CD4-positive, alpha-beta memory T cell (primary cell): ENCODE results near the gene CYTH1. TPM values are rescaled to one million over a fixed set of nuclear protein-coding genes. Genes with fewer than 3 reads are reported as not detected.

Experiments
- CTCF ChIA-PET: fragments of 350-600 bp; sonication (Branson Sonifier 250); formaldehyde crosslinking; loops from one replicate; lab custom pipeline; 2021; ENCODE audit warnings: inconsistent platforms; ENCODE audit not compliant: partially characterized antibody; lab: Charles Lee
- POLR2A ChIA-PET: fragments of 350-600 bp; sonication (Branson Sonifier 250); formaldehyde crosslinking; loops from one replicate; lab custom pipeline; 2021; ENCODE audit not compliant: partially characterized antibody; lab: Charles Lee
- DNase-seq, 5 donors: peaks; one replicate each; pipeline versions ENCODE4 v3.0.0 to v3.0.0-alpha.2; 2020 to 2022; ENCODE audit warnings: mixed read lengths in 1 of 5
- H3K27ac ChIP-seq: one replicate; pipeline ENCODE4 v1.7.0; 2013; ENCODE audit warnings: low read depth, low read length
- H3K27me3 ChIP-seq: 2 replicates; pipeline ENCODE4 v1.7.0; 2013; ENCODE audit warnings: mild to moderate bottlenecking, low read length, moderate library complexity; ENCODE audit not compliant: insufficient read depth
- H3K36me3 ChIP-seq: 2 replicates; pipeline ENCODE4 v1.7.0; 2013; ENCODE audit warnings: mild to moderate bottlenecking, low read length, moderate library complexity; ENCODE audit not compliant: insufficient read depth
- H3K4me1 ChIP-seq: 2 replicates; pipeline ENCODE4 v1.7.0; 2013; ENCODE audit warnings: mild to moderate bottlenecking, low read length, moderate library complexity; ENCODE audit not compliant: insufficient read depth
- H3K4me3 ChIP-seq, 2 donors: one replicate each; pipeline ENCODE4 v1.7.0; 2013; ENCODE audit warnings: low read length in 2 of 2, mild to moderate bottlenecking in 1 of 2
- H3K9me3 ChIP-seq, 2 donors: one replicate each; pipeline ENCODE4 v1.7.0; 2013; ENCODE audit warnings: low read length in 2 of 2, control low read depth in 1 of 2; ENCODE audit not compliant: control insufficient read depth in 1 of 2
- H3K27ac Mint-ChIP-seq, 7 donors: one replicate each; pipeline ENCODE4 v1.8.0; 2020 to 2021; ENCODE audit warnings: mixed read lengths in 7 of 7, mild to moderate bottlenecking in 6 of 7, inconsistent platforms in 3 of 7, moderate library complexity in 3 of 7
- H3K27me3 Mint-ChIP-seq, 2 donors: one replicate each; pipeline ENCODE4 v1.8.0; 2020 to 2021; ENCODE audit warnings: mixed read lengths in 2 of 2
- H3K36me3 Mint-ChIP-seq, 2 donors: one replicate each; pipeline ENCODE4 v1.8.0; 2020 to 2021; ENCODE audit warnings: mixed read lengths in 2 of 2, inconsistent platforms in 1 of 2, mild to moderate bottlenecking in 1 of 2
- H3K4me1 Mint-ChIP-seq, 4 donors: one replicate each; pipeline ENCODE4 v1.8.0; 2020 to 2021; ENCODE audit warnings: mixed read lengths in 4 of 4, mild to moderate bottlenecking in 1 of 4
- H3K4me3 Mint-ChIP-seq, 8 donors: one replicate each; pipeline ENCODE4 v1.8.0; 2020 to 2021; ENCODE audit warnings: mixed read lengths in 8 of 8, mild to moderate bottlenecking in 7 of 8, moderate library complexity in 6 of 8, inconsistent platforms in 3 of 8
- H3K9me3 Mint-ChIP-seq, 8 donors: one replicate each; pipeline ENCODE4 v1.8.0; 2020 to 2021; ENCODE audit warnings: mixed read lengths in 8 of 8, mild to moderate bottlenecking in 5 of 8, inconsistent platforms in 3 of 8, moderate library complexity in 1 of 8
- intact Hi-C: fragments of 100-400 bp; cut with micrococcal nuclease; formaldehyde crosslinking; loops from one replicate; pipeline ENCODE4 v1.15.1; 2023
- polyA plus RNA-seq, 2 donors: library from polyadenylated mRNA; unstranded; fragments of 300-500 nt; fragmentation: Illumina TruSeq; gene quantifications; one replicate each; pipeline ENCODE4 v1.2.3, GENCODE V29; 2021
- total RNA-seq, 2 experiments: library from RNA; stranded (reverse); gene quantifications; one replicate each; pipeline ENCODE4 v1.2.3, GENCODE V29; 2021

The CYTH1 gene
- total RNA-seq: 100 to 1,000 TPM; 380 to 390 TPM
- polyA plus RNA-seq: 100 to 1,000 TPM; 271 to 370 TPM

GRCh38 chr17:78781893-78782304 lies at the start of gene CYTH1:
TSS of gene CYTH1 (minus strand) at chr17:78782273. CDS start at chr17:78782223, 50 bp downstream.
- intact Hi-C loops: loop anchor here (1.0 to 2.0 kb wide), 4 partner anchors 17 to 59 kb away; partner anchors contain the start of gene USP36
- Histone ChIP-seq H3K36me3 (no peaks in the 10 kb centered on the region), H3K4me3 (peak within 1 kb of the TSS; percentile 63 to 91), H3K9me3 (no peaks in the 10 kb centered on the region), H3K4me1 (peaks cover 75% of the 10 kb centered on the region), H3K27ac (peak within 1 kb of the TSS; percentile 95), H3K27me3 (no peaks in the 10 kb centered on the region)
- Mint-ChIP-seq H3K4me3 (peak within 1 kb of the TSS; percentile 89 to 96 (median 94)), H3K9me3 (peaks cover 0 to 2% (median 0%) of the 10 kb centered on the region in 8 donors), H3K4me1 (peaks cover 25 to 70% (median 45%) of the 10 kb centered on the region in 4 donors), H3K36me3 (peaks cover 6 to 29% of the 10 kb centered on the region in 2 donors), H3K27me3 (no peaks in the 10 kb centered on the region), H3K27ac (peak within 1 kb of the TSS; percentile 93 to 99 (median 96))
- CTCF ChIA-PET: no interaction called here
- no peak for DNase-seq
- POLR2A ChIA-PET: interaction anchor here (0.9 to 21.6 kb wide), 14 partner anchors 8 to 66 kb away, joined by 3 to 961 read pairs (median 9); partner anchors contain the start of gene USP36

GRCh38 chr17:78829477-78829876 lies 47.4 kb upstream of the CYTH1 start:
- intact Hi-C loops: no loop called here
- ChIA-PET POLR2A (interaction anchor here (1.4 to 3.0 kb wide), 2 partner anchors 10 to 11 kb away, joined by 5 to 11 read pairs; partner anchors contain the start of gene USP36), CTCF (interaction anchor here (1.0 kb wide), 1 partner anchor 122 kb away, joined by 3 read pairs; no protein-coding TSS in a partner anchor)
- Mint-ChIP-seq H3K27ac (no peak overlapping the region), H3K9me3 (no peaks in the 10 kb centered on the region), H3K36me3 (peaks cover 75 to 90% of the 10 kb centered on the region in 2 donors), H3K4me1 (peaks cover 16 to 46% (median 30%) of the 10 kb centered on the region in 4 donors), H3K27me3 (no peaks in the 10 kb centered on the region), H3K4me3 (no peak overlapping the region)
- H3K9me3 ChIP-seq: no peaks in the 10 kb centered on the region
- H3K4me3 ChIP-seq: no peak overlapping the region
- no peaks in the 10 kb centered on the region for H3K27me3 ChIP-seq
- no peak for DNase-seq
- no peaks in the 10 kb centered on the region for H3K4me1 ChIP-seq
- H3K27ac ChIP-seq: no peak overlapping the region
- H3K36me3 ChIP-seq: peaks cover 77% of the 10 kb centered on the region

DNA sequence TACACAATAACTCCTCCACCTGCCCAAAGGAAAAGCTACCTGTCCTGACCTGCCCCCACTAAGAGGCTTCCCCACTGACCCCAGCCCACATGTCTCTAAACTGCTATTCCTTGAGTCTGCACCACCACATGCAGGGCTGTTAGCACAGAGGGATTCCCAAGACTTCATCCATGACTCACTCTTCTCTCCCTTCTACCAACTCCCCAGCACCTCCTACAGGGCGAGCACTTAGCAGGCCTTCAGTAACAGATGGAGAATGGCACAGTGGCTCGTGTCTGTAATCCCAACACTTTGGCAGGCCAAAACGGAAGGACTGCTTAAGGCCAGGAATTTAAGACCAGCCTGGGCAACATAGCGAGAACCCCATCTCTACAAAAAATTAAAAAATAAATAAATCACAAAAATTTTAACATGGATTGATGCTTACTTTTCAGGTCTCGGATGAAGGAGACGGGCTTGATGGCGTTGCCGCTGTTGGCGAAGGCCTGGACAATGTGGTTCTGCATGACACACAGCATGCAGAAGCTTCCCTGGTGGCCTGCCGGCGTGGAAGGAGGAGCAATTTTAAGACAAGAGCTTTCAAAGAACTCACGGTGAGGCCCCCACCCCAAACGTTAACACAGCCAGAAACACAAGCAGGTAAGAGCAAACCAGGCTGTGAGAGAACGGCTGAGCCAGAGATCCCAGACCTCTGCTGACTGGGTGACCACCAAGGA lies 46.6 kb upstream of the CYTH1 start:
- peaks cover 18 to 53% (median 34%) of the 10 kb centered on the region in 4 donors for H3K4me1 Mint-ChIP-seq
- peak overlapping the region in 1 of 8 donors; percentile 4 for H3K4me3 Mint-ChIP-seq
- no peaks in the 10 kb centered on the region for H3K9me3 Mint-ChIP-seq
- H3K36me3 ChIP-seq: peaks cover 78% of the 10 kb centered on the region
- no peak overlapping the region for H3K27ac ChIP-seq
- peak overlapping the region in 6 of 7 donors; percentile 8 to 85 (median 76) for H3K27ac Mint-ChIP-seq
- no peaks in the 10 kb centered on the region for H3K27me3 ChIP-seq
- H3K9me3 ChIP-seq: no peaks in the 10 kb centered on the region
- no peak overlapping the region for H3K4me3 ChIP-seq
- CTCF ChIA-PET: interaction anchor here (0.9 to 1.9 kb wide), 4 partner anchors 9 to 121 kb away, joined by 3 to 6 read pairs (median 3); no protein-coding TSS in a partner anchor
- H3K36me3 Mint-ChIP-seq: peaks cover 75 to 92% of the 10 kb centered on the region in 2 donors
- H3K27me3 Mint-ChIP-seq: no peaks in the 10 kb centered on the region
- POLR2A ChIA-PET: interaction anchor here (0.8 to 1.7 kb wide), 3 partner anchors 10 to 152 kb away, joined by 3 to 8 read pairs (median 5); partner anchors contain the start of gene LGALS3BP
- DNase-seq: peak in 1 of 5 donors; percentile 22
- no peaks in the 10 kb centered on the region for H3K4me1 ChIP-seq
- intact Hi-C loops: no loop called here

- no peak overlapping the region for H3K27ac ChIP-seq
- H3K27ac Mint-ChIP-seq: peak overlapping the region in 5 of 7 donors; percentile 2 to 53 (median 17)
- ChIA-PET POLR2A (interaction anchor here (1.6 to 1.7 kb wide), 2 partner anchors 8 to 37 kb away, joined by 3 to 8 read pairs; no protein-coding TSS in a partner anchor), CTCF (interaction anchor here (1.2 to 1.9 kb wide), 3 partner anchors 8 to 17 kb away, joined by 3 to 6 read pairs (median 3); no protein-coding TSS in a partner anchor)
- peak in 1 of 5 donors; percentile 7 for DNase-seq
- H3K27me3 Mint-ChIP-seq: no peaks in the 10 kb centered on the region
- no peaks in the 10 kb centered on the region for H3K9me3 ChIP-seq
- H3K4me1 Mint-ChIP-seq: peaks cover 18 to 60% (median 38%) of the 10 kb centered on the region in 4 donors
- no peak overlapping the region for H3K4me3 ChIP-seq
- H3K36me3 Mint-ChIP-seq: peaks cover 76 to 90% of the 10 kb centered on the region in 2 donors
- intact Hi-C loops: no loop called here
- H3K36me3 ChIP-seq: peaks cover 74% of the 10 kb centered on the region
- no peaks in the 10 kb centered on the region for H3K27me3 ChIP-seq
- peak overlapping the region in 1 of 8 donors; percentile 50 for H3K4me3 Mint-ChIP-seq
- H3K9me3 Mint-ChIP-seq: no peaks in the 10 kb centered on the region
- H3K4me1 ChIP-seq: no peaks in the 10 kb centered on the region
These were observed 44.9 kb upstream of the CYTH1 start for GRCh38 chr17:78826836-78827509.

GRCh38 chr17:78826421-78826820 lies 44.3 kb upstream of the CYTH1 start:
- Histone ChIP-seq H3K27me3 (no peaks in the 10 kb centered on the region), H3K36me3 (peaks cover 77% of the 10 kb centered on the region), H3K27ac (no peak overlapping the region), H3K4me3 (no peak overlapping the region), H3K9me3 (no peaks in the 10 kb centered on the region), H3K4me1 (no peaks in the 10 kb centered on the region)
- POLR2A ChIA-PET: interaction anchor here (1.6 kb wide), 1 partner anchor 37 kb away, joined by 3 read pairs; no protein-coding TSS in a partner anchor
- CTCF ChIA-PET: interaction anchor here (1.3 kb wide), 1 partner anchor 9 kb away, joined by 3 read pairs; no protein-coding TSS in a partner anchor
- no peaks in the 10 kb centered on the region for H3K9me3 Mint-ChIP-seq
- peak overlapping the region in 5 of 7 donors; percentile 17 to 48 (median 26) for H3K27ac Mint-ChIP-seq
- H3K4me1 Mint-ChIP-seq: peaks cover 16 to 56% (median 36%) of the 10 kb centered on the region in 4 donors
- H3K36me3 Mint-ChIP-seq: peaks cover 73 to 88% of the 10 kb centered on the region in 2 donors
- DNase-seq: no peak
- no peaks in the 10 kb centered on the region for H3K27me3 Mint-ChIP-seq
- intact Hi-C loops: no loop called here
- no peak overlapping the region for H3K4me3 Mint-ChIP-seq

DNA sequence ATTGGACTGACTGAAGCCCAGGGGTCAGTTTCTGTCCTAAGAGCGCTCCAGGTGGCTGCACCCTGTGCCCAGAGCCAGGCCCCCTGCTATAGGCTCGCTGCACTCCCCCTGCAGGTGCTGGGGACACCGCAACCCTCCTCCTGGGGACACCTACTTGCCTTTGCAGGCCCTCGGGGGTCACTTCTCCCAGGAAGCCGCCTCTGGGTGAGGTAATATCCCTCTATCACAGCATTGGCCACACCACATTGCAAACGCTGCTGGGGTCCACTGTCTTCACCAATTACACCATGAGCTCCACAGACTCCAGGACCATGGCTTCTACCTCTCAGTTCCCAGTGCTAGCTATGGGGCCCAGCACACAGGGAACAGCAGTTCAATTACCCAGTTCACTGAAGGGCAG lies 43.6 kb upstream of the CYTH1 start:
- Mint-ChIP-seq H3K4me1 (peaks cover 16 to 54% (median 41%) of the 10 kb centered on the region in 4 donors), H3K27ac (peak overlapping the region in 6 of 7 donors; percentile 63 to 92 (median 86)), H3K36me3 (peaks cover 78 to 88% of the 10 kb centered on the region in 2 donors), H3K4me3 (no peak overlapping the region), H3K27me3 (no peaks in the 10 kb centered on the region), H3K9me3 (no peaks in the 10 kb centered on the region)
- Histone ChIP-seq H3K4me1 (peaks cover 4% of the 10 kb centered on the region), H3K9me3 (no peaks in the 10 kb centered on the region), H3K36me3 (peaks cover 80% of the 10 kb centered on the region), H3K4me3 (no peak overlapping the region), H3K27ac (no peak overlapping the region), H3K27me3 (no peaks in the 10 kb centered on the region)
- DNase-seq: peak in 1 of 5 donors; percentile 22
- ChIA-PET POLR2A (interaction anchor here (0.5 kb wide), 1 partner anchor 118 kb away, joined by 4 read pairs; no protein-coding TSS in a partner anchor), CTCF (no interaction called here)
- intact Hi-C loops: no loop called here
